ENCODE measurements around the gene KCNJ4. TPM values are rescaled to one million over a fixed set of nuclear protein-coding genes. Genes with fewer than 3 reads are reported as not detected.

Gene KCNJ4
- total RNA-seq = not detected
- polyA plus RNA-seq = not detected

- H3K27me3 ChIP-seq = no peaks in the 10 kb centered on the region
- peak within 1 kb of the TSS in 3 of 4 donors; percentile 12 to 46 (median 40) for H3K4me3 ChIP-seq
- no peak within 1 kb of the TSS for H3K27ac ChIP-seq
- H3K9me3 ChIP-seq = no peaks in the 10 kb centered on the region
- DNase-seq (no peak), ATAC-seq (no peak), FAIRE-seq (no peak)
- WGBS, 2 donors = 1 to 2% methylated on average over 20 to 76 of the region's 76 CpGs
- H3K4me1 ChIP-seq = no peaks in the 10 kb centered on the region
- H3K36me3 ChIP-seq = no peaks in the 10 kb centered on the region
- intact Hi-C loops (cut with DNase I) = no loop called here
- no peak for TF ChIP-seq CTCF (IDR thresholded peaks at IDR 0.05)
Observed at GRCh38 chr22:38455076-38455529, at the start of gene KCNJ4. TSS of gene KCNJ4 (minus strand) at chr22:38455199. CDS start at chr22:38428132, 27,067 bp downstream.

- no peak for TF ChIP-seq CTCF (IDR thresholded peaks at IDR 0.05)
- intact Hi-C loops (cut with DNase I) = no loop called here
- ATAC-seq = no peak
- no peaks in the 10 kb centered on the region for H3K27me3 ChIP-seq
- no peak for FAIRE-seq
- peaks cover 11 to 33% (median 17%) of the 10 kb centered on the region in 3 donors for H3K36me3 ChIP-seq
- peak overlapping the region in 2 of 4 donors; percentile 62 to 73 for H3K4me3 ChIP-seq
- H3K27ac ChIP-seq = peak overlapping the region in 1 of 4 donors; percentile 100
- no peaks in the 10 kb centered on the region for H3K9me3 ChIP-seq
- H3K4me1 ChIP-seq = peaks cover 25 to 33% (median 32%) of the 10 kb centered on the region in 3 donors
- no peak for DNase-seq
- 9 to 19% methylated on average over 4 of the region's 4 CpGs for WGBS, 2 donors
Observed at GRCh38 chr22:38503021-38503420, 48.0 kb upstream of the KCNJ4 start.

GRCh38 chr22:38501797-38502672 lies 47.0 kb upstream of the KCNJ4 start:
- ATAC-seq (no peak), DNase-seq (no peak), FAIRE-seq (no peak)
- Histone ChIP-seq H3K4me3 (peak overlapping the region in 2 of 4 donors; percentile 62 to 73), H3K27me3 (no peaks in the 10 kb centered on the region), H3K9me3 (no peaks in the 10 kb centered on the region), H3K36me3 (peaks cover 15 to 43% (median 26%) of the 10 kb centered on the region in 3 donors), H3K4me1 (peaks cover 25 to 33% (median 32%) of the 10 kb centered on the region in 3 donors), H3K27ac (no peak overlapping the region)
- WGBS, 2 donors = 72 to 81% methylated on average over 10 of the region's 10 CpGs
- no peak for TF ChIP-seq CTCF (IDR thresholded peaks at IDR 0.05)
- intact Hi-C loops (cut with DNase I) = no loop called here

GRCh38 chr22:38497869-38498268 lies 42.9 kb upstream of the KCNJ4 start:
- WGBS, 2 donors = 92 to 95% methylated on average over 3 of the region's 3 CpGs

More at GRCh38 chr22:38497869-38498268, 42.9 kb upstream of the KCNJ4 start:
- no peak overlapping the region for H3K27ac ChIP-seq
- no peak overlapping the region for H3K4me3 ChIP-seq
- DNase-seq (no peak), ATAC-seq (no peak), FAIRE-seq (no peak)
- H3K4me1 ChIP-seq = peaks cover 10 to 21% (median 19%) of the 10 kb centered on the region in 3 donors
- no peaks in the 10 kb centered on the region for H3K27me3 ChIP-seq
- no peak for TF ChIP-seq CTCF (IDR thresholded peaks at IDR 0.05)
- H3K9me3 ChIP-seq = no peaks in the 10 kb centered on the region
- peaks cover 31 to 83% (median 62%) of the 10 kb centered on the region in 3 donors for H3K36me3 ChIP-seq
- intact Hi-C loops (cut with DNase I) = no loop called here

All from pancreas (tissue), 10 donors.